IPS-15b (cell line): Measurements from ENCODE around the gene SPAG5.
A peak's percentile ranks its signal among the peaks of the same experiment; 100 is the strongest.
"Not testable (repeated sequence)": the region's sequence is repeated elsewhere in the genome, so short reads cannot be mapped to it uniquely, and the experiment has no call there.

Experiments used
- H3K27me3 ChIP-seq: one replicate; pipeline ENCODE4 v1.6.1; 2013; ENCODE audit warnings: low read length; ENCODE audit not compliant: control insufficient read depth, insufficient read depth
- H3K36me3 ChIP-seq: one replicate; pipeline ENCODE4 v1.6.1; 2013; ENCODE audit warnings: low read length; ENCODE audit not compliant: control insufficient read depth, insufficient read depth
- H3K4me1 ChIP-seq: one replicate; pipeline ENCODE4 v1.6.1; 2013; ENCODE audit warnings: mild to moderate bottlenecking, low read length; ENCODE audit not compliant: control insufficient read depth, insufficient read depth
- H3K4me3 ChIP-seq: one replicate; pipeline ENCODE4 v1.5.1; 2013; ENCODE audit warnings: low read depth, low read length
- H3K9ac ChIP-seq: one replicate; pipeline ENCODE4 v1.6.1; 2013; ENCODE audit warnings: low read depth, mild to moderate bottlenecking, low read length
- H3K9me3 ChIP-seq: one replicate; pipeline ENCODE4 v1.6.1; 2013; ENCODE audit warnings: mild to moderate bottlenecking, low read length; ENCODE audit not compliant: control insufficient read depth, insufficient read depth

Gene SPAG5

DNA sequence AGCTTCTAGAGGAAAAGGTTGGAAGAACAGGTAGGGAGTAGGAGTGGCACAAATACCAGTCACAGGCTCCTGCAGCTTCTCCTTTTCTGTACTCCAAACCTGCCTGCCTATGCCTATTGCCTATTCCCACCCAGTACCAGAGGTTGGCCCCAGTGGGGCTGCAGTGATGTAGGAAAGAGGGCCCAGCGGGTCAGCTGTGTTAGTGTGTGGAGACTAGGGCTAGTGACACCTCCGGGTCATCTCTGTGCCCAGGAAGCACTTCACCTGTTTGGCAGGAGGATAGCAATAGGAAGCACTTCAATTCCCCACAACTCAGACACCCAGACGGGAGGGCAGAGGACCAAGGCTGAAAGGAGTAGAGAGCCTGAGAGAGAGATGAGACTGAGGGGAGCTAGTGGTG, 22.8 kb downstream of the SPAG5 start:
- H3K27me3 ChIP-seq, result peaks cover 23% of the 10 kb centered on the region
- H3K4me3 ChIP-seq, result peak overlapping the region; percentile 26
- H3K4me1 ChIP-seq, H3K9ac ChIP-seq, H3K9me3 ChIP-seq: not testable (repeated sequence)
- peaks cover 24% of the 10 kb centered on the region for H3K36me3 ChIP-seq

DNA sequence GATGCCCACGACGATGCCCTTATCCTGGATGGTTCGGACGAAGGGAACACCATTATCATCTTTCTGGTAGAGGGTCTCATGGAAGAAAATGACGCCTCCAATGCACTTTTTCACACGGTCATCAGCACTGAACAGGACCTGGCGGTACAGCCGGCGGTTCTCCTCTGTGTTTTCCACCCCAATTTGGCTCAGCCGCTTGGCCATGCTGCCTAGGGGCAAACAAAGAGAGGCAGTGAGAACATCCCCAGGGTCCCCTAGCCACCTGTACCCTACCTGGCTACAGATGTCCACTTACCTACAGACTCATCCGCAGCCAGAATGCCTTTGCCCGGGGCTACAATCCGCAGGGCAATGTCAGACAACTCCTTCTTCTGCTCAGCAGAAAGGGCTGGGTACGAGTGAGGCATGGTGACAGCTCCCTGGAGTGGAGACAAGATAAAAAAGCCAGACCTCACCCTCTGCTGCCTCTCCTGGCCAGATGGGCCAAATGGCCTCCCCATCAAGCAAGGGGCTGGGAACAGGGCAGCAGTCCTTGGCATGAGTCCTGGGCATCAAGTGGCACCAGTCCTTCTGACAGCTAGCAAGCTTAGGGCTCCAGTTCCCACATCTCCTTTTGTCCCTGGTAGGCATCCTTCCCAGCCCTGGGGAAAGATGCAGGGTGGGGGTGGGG, 23.6 kb downstream of the SPAG5 start:
- no peaks in the 10 kb centered on the region for H3K9me3 ChIP-seq
- H3K4me3 ChIP-seq, result no peak overlapping the region
- no peak overlapping the region for H3K9ac ChIP-seq
- H3K4me1 ChIP-seq, result peaks cover 7% of the 10 kb centered on the region
- H3K36me3 ChIP-seq, result peaks cover 20% of the 10 kb centered on the region
- peaks cover 23% of the 10 kb centered on the region for H3K27me3 ChIP-seq

DNA sequence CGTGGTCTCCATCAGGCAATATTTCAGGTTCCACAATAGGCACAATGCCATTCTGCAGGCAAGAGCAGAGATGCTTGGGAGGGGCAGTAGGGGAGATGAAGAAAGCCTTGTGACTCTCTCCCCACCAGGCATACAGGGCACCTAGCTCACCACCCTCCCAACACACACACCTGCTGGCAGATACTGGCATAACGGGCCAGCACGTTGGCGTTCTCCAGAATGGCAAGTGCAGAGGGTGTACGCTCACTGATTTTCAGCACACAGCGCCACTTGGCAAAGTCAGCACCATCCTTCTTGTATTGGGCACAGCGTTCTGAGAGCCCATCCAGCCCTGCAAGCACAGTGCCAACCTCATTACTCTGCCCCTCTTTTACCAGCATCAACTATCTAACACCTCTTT, 24.3 kb downstream of the SPAG5 start:
- H3K4me3 ChIP-seq, result no peak overlapping the region
- no peaks in the 10 kb centered on the region for H3K9me3 ChIP-seq
- peaks cover 23% of the 10 kb centered on the region for H3K27me3 ChIP-seq
- peaks cover 16% of the 10 kb centered on the region for H3K36me3 ChIP-seq
- H3K9ac ChIP-seq, result no peak overlapping the region
- H3K4me1 ChIP-seq, result peaks cover 7% of the 10 kb centered on the region

DNA sequence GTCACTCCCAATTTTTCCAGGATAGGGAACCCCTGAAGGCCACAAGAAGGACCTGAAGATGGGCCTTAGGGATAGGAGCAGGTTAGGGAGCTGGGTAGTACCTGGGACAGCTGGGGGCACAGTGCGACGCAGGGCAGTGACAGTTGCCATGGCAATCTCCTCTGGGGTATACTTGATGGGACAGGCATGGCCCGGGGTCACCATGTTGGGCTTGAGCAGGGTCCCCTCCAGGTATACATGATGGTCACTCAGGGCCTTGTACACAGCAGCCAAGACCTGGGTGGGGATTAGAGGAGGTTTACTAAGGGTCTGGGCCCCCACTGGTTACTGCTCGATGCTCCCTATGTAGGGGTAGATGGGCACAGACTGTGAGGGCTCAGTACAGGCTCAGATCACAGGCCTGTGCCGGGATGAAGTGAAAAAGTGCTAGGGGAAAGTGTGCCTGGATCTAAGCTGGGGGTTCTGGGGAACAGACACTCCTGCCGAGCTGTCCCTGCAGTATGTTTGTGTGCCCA, 24.8 kb downstream of the SPAG5 start:
- Histone ChIP-seq H3K9ac (no peak overlapping the region), H3K36me3 (peaks cover 11% of the 10 kb centered on the region), H3K9me3 (no peaks in the 10 kb centered on the region), H3K4me1 (peaks cover 7% of the 10 kb centered on the region), H3K4me3 (no peak overlapping the region), H3K27me3 (peaks cover 23% of the 10 kb centered on the region)

DNA sequence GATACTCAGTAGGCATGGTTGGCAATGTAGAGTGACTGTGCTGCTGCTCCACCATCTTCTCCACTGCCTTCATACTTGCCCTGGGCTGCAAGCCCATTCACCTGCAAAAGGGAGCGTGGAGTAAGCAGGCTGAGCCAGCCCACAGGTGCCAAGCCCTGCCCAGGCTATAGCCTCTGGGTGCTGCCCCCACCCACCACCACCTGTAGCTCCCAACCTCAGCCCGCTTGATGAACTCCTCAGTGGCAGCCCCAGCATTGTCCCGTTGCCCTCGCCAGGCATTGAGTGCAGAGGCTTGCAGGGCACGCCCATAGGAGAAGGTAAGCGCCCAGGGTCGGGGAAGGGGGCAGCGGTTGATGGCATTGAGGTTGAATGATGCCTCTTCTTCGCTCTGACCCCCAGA, 25.3 kb downstream of the SPAG5 start:
- H3K4me1 ChIP-seq, result peaks cover 7% of the 10 kb centered on the region
- H3K36me3 ChIP-seq, result peaks cover 6% of the 10 kb centered on the region
- H3K4me3 ChIP-seq, result no peak overlapping the region
- H3K9ac ChIP-seq, result no peak overlapping the region
- peaks cover 23% of the 10 kb centered on the region for H3K27me3 ChIP-seq
- H3K9me3 ChIP-seq, result no peaks in the 10 kb centered on the region

DNA sequence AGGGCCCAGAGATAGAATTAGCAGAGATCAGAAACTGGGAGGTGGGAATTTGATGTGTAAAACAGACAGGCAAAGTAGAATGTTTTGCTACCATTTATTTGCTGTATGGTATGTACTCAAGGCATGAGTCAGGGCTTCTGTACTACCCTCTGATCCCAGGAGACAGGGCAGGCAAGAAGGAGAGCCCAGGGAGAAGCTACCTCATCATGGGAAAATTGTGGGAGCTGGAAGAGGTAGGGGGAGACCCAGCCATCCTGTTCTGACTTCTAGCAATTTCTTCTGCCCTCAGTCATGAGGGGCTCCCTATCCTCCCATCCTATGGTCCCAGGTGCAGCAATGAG, 25.8 kb downstream of the SPAG5 start:
- Histone ChIP-seq H3K4me1 (peaks cover 7% of the 10 kb centered on the region), H3K9me3 (no peaks in the 10 kb centered on the region), H3K36me3 (peaks cover 3% of the 10 kb centered on the region), H3K9ac (no peak overlapping the region), H3K27me3 (peaks cover 23% of the 10 kb centered on the region), H3K4me3 (no peak overlapping the region)

DNA sequence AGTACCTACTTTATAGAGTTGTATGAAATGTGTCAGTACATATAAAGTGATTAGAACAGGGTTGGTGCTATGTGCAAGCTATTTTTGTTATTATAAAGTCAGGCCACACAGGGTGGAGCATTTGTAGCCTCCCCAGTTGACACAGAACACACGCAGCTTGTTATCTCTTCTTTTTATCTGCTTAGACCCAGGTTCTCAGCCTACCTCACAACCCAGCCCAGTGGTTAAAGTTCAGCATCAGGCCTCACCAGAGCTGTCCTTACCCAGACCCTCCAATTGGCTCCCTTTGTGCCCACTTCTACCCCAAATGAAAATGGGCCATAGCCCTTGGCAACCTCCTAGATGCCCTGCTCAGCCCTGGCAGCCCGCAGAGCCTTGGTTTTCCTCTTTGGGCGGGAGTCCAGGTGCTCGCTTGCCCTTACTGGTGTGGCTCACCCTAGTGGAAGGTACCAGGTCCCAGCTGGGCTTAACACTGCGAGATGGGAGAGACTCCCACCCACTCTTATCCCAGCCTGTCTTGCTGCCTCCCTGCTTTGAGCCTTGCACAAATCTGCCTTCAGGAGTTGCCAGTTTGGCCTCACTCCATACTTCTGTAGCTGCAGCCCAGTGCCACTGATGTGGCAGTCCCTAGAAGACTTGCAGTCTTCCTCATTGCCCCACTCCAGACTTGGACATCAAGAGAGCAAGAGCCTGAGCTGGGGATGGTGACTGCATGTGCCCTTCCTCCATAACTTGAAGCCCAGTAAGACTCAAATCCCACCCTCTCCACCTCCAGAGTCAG, 26.4 kb downstream of the SPAG5 start:
- Histone ChIP-seq H3K36me3 (peaks cover 3% of the 10 kb centered on the region), H3K9me3 (no peaks in the 10 kb centered on the region), H3K9ac (no peak overlapping the region), H3K4me1 (peaks cover 7% of the 10 kb centered on the region), H3K27me3 (peaks cover 23% of the 10 kb centered on the region), H3K4me3 (no peak overlapping the region)

DNA sequence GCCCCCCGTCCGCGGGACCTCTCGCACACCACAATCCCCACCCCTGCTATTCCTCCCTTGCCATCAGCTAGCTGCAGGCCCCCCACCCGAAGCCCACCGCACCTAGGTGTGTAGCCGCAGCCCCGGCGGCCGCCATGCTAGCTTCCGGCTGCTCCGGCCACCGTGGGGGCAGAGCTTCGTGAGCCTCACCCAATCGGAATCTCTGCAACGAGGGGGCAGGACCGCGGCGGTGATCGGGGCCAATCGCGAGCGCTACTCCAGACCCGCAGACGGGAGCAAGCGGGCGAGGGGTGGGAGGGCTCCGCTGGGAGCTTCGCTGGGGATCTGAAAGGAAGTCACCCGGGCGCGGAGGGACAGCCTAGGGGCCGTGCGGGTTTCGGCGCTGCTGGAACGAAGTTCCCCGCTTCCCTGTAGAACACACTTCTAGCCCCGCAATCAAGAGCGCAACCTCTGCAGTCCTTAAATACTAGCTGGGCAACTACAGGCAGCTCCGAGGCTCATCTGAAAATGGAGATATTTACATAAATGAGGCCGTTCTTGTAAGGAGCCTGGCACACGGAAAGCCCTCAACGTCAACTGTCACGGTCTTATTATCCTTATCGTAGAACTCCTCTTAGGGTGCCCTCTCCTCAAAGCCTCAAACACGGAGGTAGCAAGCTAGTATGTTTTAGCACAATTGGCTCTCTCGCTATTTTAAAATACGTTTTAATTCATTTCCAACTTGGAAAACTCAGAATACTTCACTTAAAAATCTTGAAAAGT, 27.3 kb downstream of the SPAG5 start, which contains the start of gene PIGS:
Gene PIGS (minus strand): TSS at position 164 of the 762 bp plus-strand sequence. CDS start 28 bp downstream, at position 136.
- Histone ChIP-seq H3K4me1 (peaks cover 4% of the 10 kb centered on the region), H3K27me3 (peaks cover 23% of the 10 kb centered on the region), H3K36me3 (peaks cover 3% of the 10 kb centered on the region)

DNA sequence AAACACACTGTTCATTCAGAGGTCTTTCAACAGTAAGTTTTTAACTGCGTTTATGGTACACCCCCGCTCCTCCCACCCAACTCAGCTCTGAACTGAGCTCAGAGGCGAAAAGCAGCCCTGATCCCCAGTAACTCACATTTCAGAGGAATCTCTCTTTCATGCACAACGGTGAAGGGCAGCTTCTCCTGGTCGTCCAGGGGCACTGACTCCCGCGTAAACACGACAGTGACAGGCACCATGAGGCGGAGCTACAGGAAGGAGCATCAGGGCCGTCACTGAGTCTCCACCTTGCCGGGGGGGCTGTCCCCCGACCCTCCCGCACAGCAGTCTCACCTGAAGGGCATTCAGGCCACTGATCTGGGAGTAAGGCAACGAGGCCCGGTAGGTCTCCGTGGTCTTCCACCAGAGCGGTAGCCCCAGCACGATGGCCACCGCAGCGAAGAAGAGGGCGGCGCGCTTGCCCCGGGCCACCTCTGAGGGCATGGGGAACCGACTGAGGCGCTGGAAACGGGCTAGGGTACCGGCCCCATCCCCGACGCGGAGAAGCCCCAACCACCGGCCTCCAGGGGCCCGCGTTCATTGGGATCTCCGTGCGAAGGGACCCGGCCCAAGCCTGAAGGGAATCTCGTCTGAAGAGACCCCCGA, 28.0 kb downstream of the SPAG5 start:
- Histone ChIP-seq H3K4me1 (peaks cover 3% of the 10 kb centered on the region), H3K9ac (peak overlapping the region; percentile 37), H3K4me3 (peak overlapping the region; percentile 93)

More for the DNA sequence above, 27.3 kb downstream of the SPAG5 start, which contains the start of gene PIGS:
- Histone ChIP-seq H3K9me3 (no peaks in the 10 kb centered on the region), H3K9ac (peak within 1 kb of the TSS; percentile 37), H3K4me3 (peak within 1 kb of the TSS; percentile 93)

DNA sequence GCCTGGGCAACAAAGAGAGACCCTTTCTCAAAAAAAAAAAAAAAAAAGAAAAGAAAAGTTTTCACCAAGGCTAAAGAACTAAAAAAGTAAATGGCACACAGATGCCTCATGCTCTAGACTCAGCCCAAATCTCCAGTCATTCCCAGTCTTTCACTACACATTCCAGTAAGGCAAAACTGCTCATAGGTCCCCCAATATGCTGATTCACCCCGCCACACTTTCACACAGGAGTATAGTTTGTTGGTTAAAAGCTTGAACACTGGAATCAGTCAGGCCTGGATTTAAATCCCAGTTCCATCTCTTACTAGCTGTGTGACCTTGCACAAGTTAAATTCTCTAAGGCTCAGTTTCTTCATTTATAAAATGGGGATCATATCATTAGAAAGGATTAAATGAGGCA, 29.4 kb downstream of the SPAG5 start:
- no peaks in the 10 kb centered on the region for H3K4me1 ChIP-seq
- peaks cover 16% of the 10 kb centered on the region for H3K27me3 ChIP-seq
- no peak overlapping the region for H3K4me3 ChIP-seq
- peaks cover 3% of the 10 kb centered on the region for H3K36me3 ChIP-seq
- H3K9me3 ChIP-seq, result no peaks in the 10 kb centered on the region
- H3K9ac ChIP-seq, result no peak overlapping the region

More for the DNA sequence above, 28.0 kb downstream of the SPAG5 start:
- H3K9me3 ChIP-seq, result no peaks in the 10 kb centered on the region
- H3K36me3 ChIP-seq, result peaks cover 3% of the 10 kb centered on the region
- peaks cover 19% of the 10 kb centered on the region for H3K27me3 ChIP-seq

DNA sequence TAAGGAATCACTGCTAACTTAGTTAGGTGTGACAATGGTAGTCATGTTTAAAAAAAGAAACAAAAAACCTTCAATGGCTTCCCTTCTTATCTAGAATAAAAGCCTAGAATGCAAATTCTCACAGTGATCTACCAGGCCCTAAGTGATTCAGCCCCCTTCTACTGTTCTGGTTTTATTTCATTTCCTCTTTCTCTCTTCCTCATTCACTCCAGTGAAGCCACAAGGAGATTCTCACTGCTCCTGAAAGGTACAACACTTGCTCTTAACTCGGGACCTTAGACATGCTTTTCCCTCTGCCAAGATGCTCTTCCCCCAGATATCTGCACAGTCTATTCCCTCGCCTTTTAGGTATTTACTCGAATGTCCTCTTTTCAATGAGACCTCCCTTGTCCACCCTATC, 31.2 kb downstream of the SPAG5 start:
- Histone ChIP-seq H3K9me3 (no peaks in the 10 kb centered on the region), H3K4me3 (no peak overlapping the region), H3K9ac (no peak overlapping the region), H3K4me1 (no peaks in the 10 kb centered on the region), H3K27me3 (peaks cover 8% of the 10 kb centered on the region), H3K36me3 (peaks cover 3% of the 10 kb centered on the region)
